HEK293T (cell line): ENCODE measurements around the gene DYDC1.

Source experiments
- ARNT ChIP-seq: fragments of 450-650 bp; IDR thresholded peaks from 2 replicates; pipeline ENCODE4 v1.6.1; 2017; ENCODE audit warnings: mild to moderate bottlenecking
- BHLHE40 ChIP-seq: fragments of 450-650 bp; IDR thresholded peaks from 2 replicates; pipeline ENCODE4 v1.6.1; 2016; ENCODE audit warnings: mild to moderate bottlenecking, moderate library complexity, borderline replicate concordance
- CTBP1 ChIP-seq: fragments of 450-650 bp; IDR thresholded peaks from 2 replicates; pipeline ENCODE4 v1.6.1; 2016; ENCODE audit warnings: borderline replicate concordance
- ELF4 ChIP-seq: fragments of 450-650 bp; IDR thresholded peaks from 2 replicates; pipeline ENCODE4 v1.6.1; 2017; ENCODE audit warnings: antibody characterized with exemption
- FOXA1 ChIP-seq: fragments of 450-650 bp; IDR thresholded peaks from 2 replicates; pipeline ENCODE4 v1.6.1; 2016; ENCODE audit warnings: mild to moderate bottlenecking
- FOXK2 ChIP-seq: fragments of 450-650 bp; IDR thresholded peaks from 2 replicates; pipeline ENCODE4 v1.6.1; 2016; ENCODE audit warnings: mild to moderate bottlenecking
- FOXM1 ChIP-seq: fragments of 450-650 bp; IDR thresholded peaks from 2 replicates; pipeline ENCODE4 v1.6.1; 2017; ENCODE audit warnings: mild to moderate bottlenecking, borderline replicate concordance
- HDGF ChIP-seq: fragments of 450-650 bp; IDR thresholded peaks from 2 replicates; pipeline ENCODE4 v1.6.1; 2017; ENCODE audit warnings: antibody characterized with exemption, borderline replicate concordance
- LEF1 ChIP-seq: fragments of 450-650 bp; IDR thresholded peaks from 2 replicates; pipeline ENCODE4 v1.6.1; 2017; ENCODE audit warnings: mild to moderate bottlenecking, borderline replicate concordance
- NFRKB ChIP-seq: fragments of 450-650 bp; IDR thresholded peaks from 2 replicates; pipeline ENCODE4 v1.6.1; 2016; ENCODE audit warnings: mild to moderate bottlenecking, moderate library complexity
- PKNOX1 ChIP-seq: fragments of 450-650 bp; IDR thresholded peaks from 2 replicates; pipeline ENCODE4 v1.6.1; 2016
- SP1 ChIP-seq: fragments of 450-650 bp; IDR thresholded peaks from 2 replicates; pipeline ENCODE4 v1.6.1; 2017
- SUZ12 ChIP-seq: fragments of 450-650 bp; IDR thresholded peaks from 2 replicates; pipeline ENCODE4 v1.6.1; 2016; ENCODE audit warnings: mild to moderate bottlenecking
- TARDBP ChIP-seq: fragments of 450-650 bp; IDR thresholded peaks from 2 replicates; pipeline ENCODE4 v1.6.1; 2016

- TF ChIP-seq TARDBP (no peak), LEF1 (no peak), BHLHE40 (no peak), NFRKB (no peak), HDGF (no peak), SP1 (no peak), PKNOX1 (no peak), CTBP1 (no peak), SUZ12 (no peak), ELF4 (no peak), FOXK2 (no peak), FOXA1 (no peak), FOXM1 (no peak), ARNT (no peak)
Measured at GRCh38 chr10:80356563-80356988, at the start of gene DYDC1, which contains the start of gene DYDC2.
